Measurements from ENCODE around the gene UNC119. TPM values are rescaled to one million over a fixed set of nuclear protein-coding genes. Genes with fewer than 3 reads are reported as not detected.

The UNC119 gene
- total RNA-seq, 1 donor from 2014 or later = 66.2 TPM

GRCh38 chr17:28521311-28522085 lies 30.9 kb downstream of the UNC119 start:
- Mint-ChIP-seq H3K4me3 (no peak overlapping the region), H3K36me3 (no peaks in the 10 kb centered on the region), H3K27me3 (ENCODE audit: low read depth) (peaks cover 6% of the 10 kb centered on the region), H3K4me1 (peaks cover 17% of the 10 kb centered on the region), H3K9me3 (no peaks in the 10 kb centered on the region), H3K27ac (no peak overlapping the region)
- no peak for TF ChIP-seq CTCF (IDR thresholded peaks at IDR 0.05; ENCODE audit: unreplicated experiment)
- no peak for DNase-seq (ENCODE audit: low spot score in 2 of 2, unreplicated experiment in 2 of 2)

- no peaks in the 10 kb centered on the region for H3K36me3 Mint-ChIP-seq
Observed at GRCh38 chr17:28520687-28521086, 31.7 kb downstream of the UNC119 start.

GRCh38 chr17:28519236-28519635 lies 33.2 kb downstream of the UNC119 start:
- Mint-ChIP-seq H3K4me1 (no peaks in the 10 kb centered on the region), H3K36me3 (no peaks in the 10 kb centered on the region), H3K27me3 (ENCODE audit: low read depth) (peaks cover 7% of the 10 kb centered on the region), H3K9me3 (no peaks in the 10 kb centered on the region), H3K27ac (no peak overlapping the region), H3K4me3 (no peak overlapping the region)
- no peak for DNase-seq (ENCODE audit: low spot score in 2 of 2, unreplicated experiment in 2 of 2)
- TF ChIP-seq CTCF (IDR thresholded peaks at IDR 0.05; ENCODE audit: unreplicated experiment) = no peak

More at GRCh38 chr17:28520687-28521086, 31.7 kb downstream of the UNC119 start:
- H3K27ac Mint-ChIP-seq = no peak overlapping the region
- H3K4me3 Mint-ChIP-seq = no peak overlapping the region
- peaks cover 12% of the 10 kb centered on the region for H3K4me1 Mint-ChIP-seq
- TF ChIP-seq CTCF (IDR thresholded peaks at IDR 0.05; ENCODE audit: unreplicated experiment) = no peak
- H3K27me3 Mint-ChIP-seq (ENCODE audit: low read depth) = peaks cover 6% of the 10 kb centered on the region
- no peaks in the 10 kb centered on the region for H3K9me3 Mint-ChIP-seq
- no peak for DNase-seq (ENCODE audit: low spot score in 2 of 2, unreplicated experiment in 2 of 2)

- no peak for DNase-seq (ENCODE audit: low spot score in 2 of 2, unreplicated experiment in 2 of 2)
- Mint-ChIP-seq H3K36me3 (no peaks in the 10 kb centered on the region), H3K4me1 (no peaks in the 10 kb centered on the region), H3K27ac (no peak overlapping the region), H3K4me3 (no peak overlapping the region), H3K9me3 (no peaks in the 10 kb centered on the region), H3K27me3 (ENCODE audit: low read depth) (peaks cover 14% of the 10 kb centered on the region)
- no peak for TF ChIP-seq CTCF (IDR thresholded peaks at IDR 0.05; ENCODE audit: unreplicated experiment)
Observed at GRCh38 chr17:28518578-28518977, 33.8 kb downstream of the UNC119 start.

DNA sequence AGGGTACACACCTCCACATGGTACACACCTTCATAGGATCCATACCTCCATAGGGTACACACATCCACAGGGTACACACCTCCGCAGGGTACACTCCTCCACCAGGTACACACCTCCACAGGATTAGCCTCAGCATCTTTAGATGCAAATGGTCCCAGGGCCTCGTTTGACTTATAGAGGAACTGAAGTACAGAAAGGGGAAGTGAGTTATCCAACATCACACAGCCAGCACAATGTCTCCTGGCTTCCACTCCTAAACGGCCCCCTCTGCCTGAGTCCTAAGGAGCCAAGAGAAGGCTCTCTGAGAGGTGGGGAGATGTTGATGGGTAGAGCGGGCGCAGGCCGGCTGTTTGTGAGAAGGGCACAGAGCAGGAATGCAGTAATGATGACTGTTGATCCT lies 34.3 kb downstream of the UNC119 start:
- DNase-seq (ENCODE audit: low spot score in 2 of 2, unreplicated experiment in 2 of 2) = no peak
- no peak for TF ChIP-seq CTCF (IDR thresholded peaks at IDR 0.05; ENCODE audit: unreplicated experiment)
- no peak overlapping the region for H3K27ac Mint-ChIP-seq
- H3K4me1 Mint-ChIP-seq = no peaks in the 10 kb centered on the region
- no peak overlapping the region for H3K4me3 Mint-ChIP-seq
- no peaks in the 10 kb centered on the region for H3K9me3 Mint-ChIP-seq
- no peaks in the 10 kb centered on the region for H3K36me3 Mint-ChIP-seq
- H3K27me3 Mint-ChIP-seq (ENCODE audit: low read depth) = peaks cover 18% of the 10 kb centered on the region

All from mesothelial cell of epicardium (in vitro differentiated cells).